K562 (cell line): ENCODE data around the gene ANKLE1. TPM values are rescaled to one million over a fixed set of nuclear protein-coding genes. Genes with fewer than 3 reads are reported as not detected.
A peak's percentile ranks its signal among the peaks of the same experiment; 100 is the strongest.

Experiments used
- ATAC-seq: fragments of 200-7000 bp; cut with Tn5 transposase; 3 replicates; pipeline ENCODE4 v1.9.1; 2020; ENCODE audit warnings: moderate library complexity
- BruUV-seq: library from RNA; stranded (reverse); fragments of 400-500 nt; replicated peaks from 2 replicates; lab custom pipeline; 2021; lab: Mats Ljungman, UMichigan
- CTCF ChIA-PET: fragments of 300-600 bp; formaldehyde crosslinking; extraction: SDS; loops from one replicate; lab custom pipeline; 2021; ENCODE audit warnings: low intra/inter-chr PET ratio; lab: Yijun Ruan, JAX
- POLR2A ChIA-PET: fragments of 300-600, 350-650 bp; sonication (Branson Sonifier 250); formaldehyde crosslinking; extraction: SDS; loops from one replicate; lab custom pipeline; 2021; ENCODE audit warnings: antibody characterized with exemption, inconsistent platforms; lab: Yijun Ruan, JAX
- DNase-seq, 4 experiments: peaks; one replicate each; pipeline versions ENCODE4 v3.0.0 to v3.0.0-alpha.2; 2011 to 2018; ENCODE audit warnings: low spot score in 3 of 4, mixed read lengths in 3 of 4; ENCODE audit errors: extremely low read depth in 1 of 4
- FAIRE-seq: peaks from 2 replicates; lab custom pipeline; 2011; peaks lifted over from hg19 to GRCh38; lab: Jason Lieb, UNC
- H2AFZ ChIP-seq: 2 replicates; pipeline ENCODE4 v1.6.0; 2011; ENCODE audit warnings: low read depth, low read length, control low read depth, inconsistent platforms
- H3K27ac ChIP-seq: fragments of 200-600 bp; 3 replicates; pipeline ENCODE4 v1.8.0; 2011; ENCODE audit warnings: low read depth, mild to moderate bottlenecking, control low read depth, inconsistent platforms, low read length, moderate library complexity, mixed read lengths; ENCODE audit errors: extremely low read depth
- H3K27me3 ChIP-seq, 2 experiments: fragments of 300-600 bp in 1 of 2; 2 replicates in 1 of 2; 3 replicates in 1 of 2; pipeline versions ENCODE4 v1.6.0 to v1.8.0; 2011; ENCODE audit warnings: inconsistent platforms in 2 of 2, low read length in 2 of 2, mild to moderate bottlenecking in 1 of 2, mixed read lengths in 1 of 2, moderate library complexity in 1 of 2; ENCODE audit not compliant: control insufficient read depth in 2 of 2, insufficient read depth in 2 of 2
- H3K36me3 ChIP-seq: fragments of 300-600 bp; 3 replicates; pipeline ENCODE4 v1.8.0; 2011; ENCODE audit warnings: mild to moderate bottlenecking, low read length, inconsistent platforms; ENCODE audit not compliant: control insufficient read depth, insufficient read depth
- H3K4me1 ChIP-seq, 2 experiments: fragments of 200-600 bp in 1 of 2; replicated peaks in 1 of 2; 2 replicates in 1 of 2; 3 replicates in 1 of 2; pipeline versions ENCODE4 v1.5.1 to v1.8.0; 2011; ENCODE audit warnings: inconsistent platforms in 2 of 2, low read length in 2 of 2, mild to moderate bottlenecking in 1 of 2, mixed read lengths in 1 of 2, moderate library complexity in 1 of 2; ENCODE audit not compliant: control insufficient read depth in 2 of 2, insufficient read depth in 2 of 2
- H3K4me2 ChIP-seq: 2 replicates; pipeline ENCODE4 v1.6.1; 2011; ENCODE audit warnings: low read length, control low read depth, inconsistent platforms, mixed read lengths; ENCODE audit not compliant: insufficient read depth
- H3K4me3 ChIP-seq: fragments of 200-600 bp; sonication (generic), shearing (Covaris generic); 2 replicates; pipeline ENCODE4 v1.5.1; 2016; ENCODE audit warnings: control low read depth, inconsistent platforms
- H3K79me2 ChIP-seq: fragments of 200-600 bp; 3 replicates; pipeline ENCODE4 v1.8.0; 2011; ENCODE audit warnings: low read length, inconsistent platforms; ENCODE audit not compliant: control insufficient read depth, insufficient read depth
- H3K9ac ChIP-seq, 2 experiments: 2 replicates each; pipeline versions ENCODE4 v1.6.0 to v1.6.1; 2011; ENCODE audit warnings: low read depth in 2 of 2, low read length in 2 of 2, control low read depth in 1 of 2, inconsistent platforms in 1 of 2, mild to moderate bottlenecking in 1 of 2, mixed read lengths in 1 of 2; ENCODE audit not compliant: insufficient read depth in 1 of 2
- H3K9me1 ChIP-seq: one replicate; pipeline ENCODE4 v1.6.0; 2011; ENCODE audit warnings: inconsistent platforms, mild to moderate bottlenecking, low read length, moderate library complexity; ENCODE audit not compliant: control insufficient read depth, insufficient read depth
- H3K9me3 ChIP-seq: replicated peaks from 2 replicates; pipeline ENCODE4 v1.5.1; 2011; ENCODE audit warnings: low read depth, low read length, inconsistent platforms; ENCODE audit not compliant: control insufficient read depth, insufficient read depth
- H4K20me1 ChIP-seq: replicated peaks from 2 replicates; pipeline ENCODE4 v1.6.1; 2011; ENCODE audit warnings: low read length, inconsistent platforms, mixed read lengths; ENCODE audit not compliant: control insufficient read depth, insufficient read depth
- CREB3L1 ChIP-seq: fragments of 450-650 bp; IDR thresholded peaks from 2 replicates; pipeline ENCODE4 v1.6.1; 2014; ENCODE audit warnings: low read depth, mild to moderate bottlenecking, moderate library complexity, borderline replicate concordance
- ETS2 ChIP-seq: IDR thresholded peaks from 2 replicates; pipeline ENCODE4 v1.6.1; 2016; ENCODE audit warnings: borderline replicate concordance, missing genetic modification characterization, mild to moderate bottlenecking, moderate library complexity, missing compliant biosample characterization; ENCODE audit not compliant: poor library complexity, severe bottlenecking
- HNRNPLL ChIP-seq: fragments of 200-400 bp; formaldehyde crosslinking; IDR thresholded peaks from 2 replicates; pipeline ENCODE4 v1.6.1; 2017; ENCODE audit warnings: low read length, low read depth, mild to moderate bottlenecking; ENCODE audit not compliant: poor library complexity, severe bottlenecking
- LEF1 ChIP-seq: fragments of 450-650 bp; IDR thresholded peaks from 2 replicates; pipeline ENCODE4 v1.6.1; 2016; ENCODE audit warnings: mild to moderate bottlenecking
- NCOA4 ChIP-seq: fragments of 450-650 bp; IDR thresholded peaks from 2 replicates; pipeline ENCODE4 v1.6.1; 2018; ENCODE audit warnings: mild to moderate bottlenecking; ENCODE audit not compliant: partially characterized antibody
- POLR2AphosphoS2 ChIP-seq: IDR thresholded peaks from 2 replicates; pipeline ENCODE4 v1.6.1; 2012; ENCODE audit warnings: low read length, improper control_type of control experiment
- PURB ChIP-seq: sonication (generic); formaldehyde crosslinking; IDR thresholded peaks from 2 replicates; pipeline ENCODE4 v1.9.0; 2021; ENCODE audit warnings: low read depth, mild to moderate bottlenecking, missing genetic modification reagents
- RBM25 ChIP-seq: fragments of 200-400 bp; formaldehyde crosslinking; IDR thresholded peaks from 2 replicates; pipeline ENCODE4 v1.6.1; 2018; ENCODE audit warnings: low read length, low read depth, moderate library complexity; ENCODE audit not compliant: severe bottlenecking
- U2AF2 ChIP-seq: fragments of 200-400 bp; formaldehyde crosslinking; optimal IDR thresholded peaks from 2 replicates; pipeline ENCODE3; 2017; ENCODE audit warnings: low read depth, mild to moderate bottlenecking, low read length
- ZNF23 ChIP-seq: fragments of 250-450 bp; sonication (Bioruptor Pico); IDR thresholded peaks from 2 replicates; pipeline ENCODE4 v1.4.0; 2020; ENCODE audit warnings: mild to moderate bottlenecking
- ZNF354B ChIP-seq: fragments of 250-450 bp; sonication (Bioruptor Pico); IDR thresholded peaks from 2 replicates; pipeline ENCODE4 v1.4.0; 2020
- ZNF79 ChIP-seq: fragments of 250-450 bp; sonication (Bioruptor Pico); IDR thresholded peaks from 2 replicates; pipeline ENCODE4 v1.4.0; 2020; ENCODE audit warnings: low read depth, mild to moderate bottlenecking, moderate library complexity
- WGBS: fragments of 100-300 bp; shearing (Covaris generic); methylation state at CpG from one replicate; pipeline ENCODE4 v1.1.6; 2016; ENCODE audit warnings: low coverage, mixed read lengths; ENCODE audit not compliant: insufficient coverage; ENCODE audit errors: missing lambda C conversion rate; 5-methylcytosine and 5-hydroxymethylcytosine counted together
- in situ Hi-C: fragments of 300-500 bp; cut with MboI; formaldehyde crosslinking; loops from 4 replicates; pipeline ENCODE4 v1.15.0; 2018; ENCODE audit warnings: inconsistent platforms, mixed read lengths
- intact Hi-C: fragments of 100-400 bp; cut with micrococcal nuclease; formaldehyde crosslinking; loops from 2 replicates; pipeline ENCODE4 v1.14.2; 2022
- polyA plus RNA-seq, 8 experiments: library from polyadenylated mRNA; depleted of rRNA in 4 of 8; stranded (reverse) in 5 of 8; unstranded in 3 of 8; fragments of >200 nt; fragmentation: Nextera tagmentation in 2 of 8; fragmentation: Illumina TruSeq in 1 of 8; extraction: Ambion mirVana in 2 of 8; extraction: Trizol in 1 of 8; gene quantifications; 2 replicates each; pipeline versions ENCODE4 v1.2.1 to v1.2.3, GENCODE V29; 2011 to 2014; ENCODE audit warnings: inconsistent platforms in 1 of 8, missing spikeins in 1 of 8
- total RNA-seq, 7 experiments: library from RNA; depleted of rRNA in 6 of 7; stranded (reverse); fragments of >200 nt in 6 of 7; fragmentation: Illumina TruSeq in 2 of 7; extraction: Trizol in 2 of 7; gene quantifications; 2 replicates each; pipeline versions ENCODE4 v1.2.1 to v1.2.3, GENCODE V29; 2011 to 2021; ENCODE audit warnings: low replicate concordance in 1 of 7

Gene ANKLE1
- total and polyA plus RNA-seq, 9 of the 15 experiments (the other 6 are each of a cell fraction or from before 2014, with no cell fraction given): 0.63 to 9.2 (median 2.9) TPM

DNA sequence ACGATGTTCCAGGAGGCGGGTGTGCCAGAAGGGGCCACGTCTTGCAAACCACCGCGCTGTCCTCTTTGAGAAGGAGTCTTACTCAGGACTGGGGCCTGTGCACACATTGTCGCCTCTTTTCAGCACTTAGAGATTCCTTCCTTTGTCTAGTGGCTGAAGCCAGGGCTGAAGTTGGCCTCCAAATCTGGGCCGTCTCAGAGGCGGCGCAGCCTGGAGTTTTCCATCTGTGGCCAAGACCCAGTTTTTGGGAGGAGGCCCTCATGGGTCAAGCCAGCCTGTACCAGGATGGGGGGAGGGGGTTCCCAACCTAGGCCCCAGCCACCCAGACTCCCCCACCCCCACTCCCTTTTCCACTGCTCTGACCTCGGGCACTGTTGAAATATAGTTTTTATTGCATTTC lies 41.2 kb downstream of the ANKLE1 start:
- H3K4me3 ChIP-seq: no peak overlapping the region
- TF ChIP-seq ZNF79 (CRISPR knock-in tag) (peak; percentile 89), POLR2AphosphoS2 (0 out of 2 replicates have a peak, but pooled peaks have one; percentile 33), ZNF23 (no peak)
- H3K79me2 ChIP-seq: no peaks in the 10 kb centered on the region
- no peak overlapping the region for H3K27ac ChIP-seq
- intact Hi-C loops: no loop called here
- ChIA-PET CTCF (no interaction called here), POLR2A (interaction anchor here (0.7 to 6.9 kb wide), 3 partner anchors 11 to 68 kb away, joined by 4 to 41 read pairs (median 4); partner anchors contain the start of genes ANO8 and DDA1)
- FAIRE-seq: no peak
- BruUV-seq: no TSS peak
- DNase-seq: no peak
- in situ Hi-C loops: no loop called here
- 0 out of 4 replicates have a peak overlapping the region, but pooled peaks of 1 of the 2 experiments have one; percentile 43 for H3K9ac ChIP-seq
- H3K9me1 ChIP-seq: peaks cover 4% of the 10 kb centered on the region
- H3K36me3 ChIP-seq: peaks cover 44% of the 10 kb centered on the region
- no peaks in the 10 kb centered on the region for H3K9me3 ChIP-seq
- H4K20me1 ChIP-seq: no peaks in the 10 kb centered on the region; the same call in 1 of the 2 replicates
- peaks cover 3 to 38% of the 10 kb centered on the region in 2 experiments; a peak in 4 of 5 replicates for H3K4me1 ChIP-seq
- H3K4me2 ChIP-seq: no peak overlapping the region
- H3K27me3 ChIP-seq: no peaks in the 10 kb centered on the region
- no peak for ATAC-seq
- H2AFZ ChIP-seq: no peak overlapping the region
- WGBS: 88% methylated on average over 10 of the region's 10 CpGs

DNA sequence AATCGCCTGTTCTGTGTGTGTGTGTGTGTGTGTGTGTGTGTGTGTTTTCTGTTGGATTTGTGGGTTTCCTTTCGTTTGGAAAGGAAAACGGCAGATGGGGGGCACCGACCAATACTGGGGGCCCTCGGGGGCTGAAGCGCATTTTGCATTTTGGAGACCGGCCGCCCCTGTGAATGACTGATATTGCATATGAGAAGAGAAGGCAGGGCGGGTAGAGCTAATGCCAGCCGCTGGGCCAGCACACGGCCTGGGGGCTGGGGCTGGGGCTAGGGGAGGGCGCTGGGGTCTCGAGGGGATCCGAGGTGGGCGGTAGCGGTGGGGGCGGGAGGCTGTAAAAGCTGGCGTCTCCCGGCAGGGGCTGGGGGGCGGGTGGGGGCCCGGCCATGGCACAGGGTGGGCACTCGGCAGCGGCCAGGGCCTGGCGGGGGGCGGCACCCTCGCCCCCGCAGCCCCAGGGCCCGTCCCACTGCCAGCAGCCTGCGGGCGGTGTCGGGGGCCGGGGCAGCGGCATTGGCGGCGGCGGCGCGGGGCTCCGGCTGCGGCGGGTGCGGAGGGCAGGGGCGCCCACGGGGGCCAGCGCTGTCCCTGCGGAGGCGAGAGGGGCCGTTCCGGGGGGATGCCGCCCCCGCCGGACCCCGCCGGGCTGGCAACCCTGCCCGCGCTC lies 41.7 kb downstream of the ANKLE1 start:
- Histone ChIP-seq H3K4me2 (no peak overlapping the region), H3K9ac (no peak overlapping the region), H3K4me1 (peaks cover 3 to 42% of the 10 kb centered on the region in 2 experiments; a peak in 4 of 5 replicates), H3K9me3 (no peaks in the 10 kb centered on the region), H3K79me2 (no peaks in the 10 kb centered on the region), H3K27me3 (no peaks in the 10 kb centered on the region), H3K9me1 (peaks cover 4% of the 10 kb centered on the region), H3K36me3 (peaks cover 43% of the 10 kb centered on the region), H2AFZ (no peak overlapping the region), H3K27ac (no peak overlapping the region), H3K4me3 (no peak overlapping the region), H4K20me1 (no peaks in the 10 kb centered on the region; the same call in 1 of the 2 replicates)
- in situ Hi-C loops (no loop called here), intact Hi-C loops (no loop called here)
- BruUV-seq: no TSS peak
- FAIRE-seq (no peak), DNase-seq (peak in 1 of 4 experiments; percentile 13), ATAC-seq (no peak)
- 85% methylated on average over 11 of the region's 56 CpGs for WGBS
- TF ChIP-seq ZNF354B (CRISPR knock-in tag): no peak
- TF ChIP-seq PURB: no peak
- no peak for TF ChIP-seq ETS2 (tag)
- TF ChIP-seq NCOA4: no peak
- no peak for TF ChIP-seq U2AF2
- no peak for TF ChIP-seq HNRNPLL
- no peak for TF ChIP-seq CREB3L1
- no peak for TF ChIP-seq RBM25
- TF ChIP-seq LEF1: no peak
- ChIA-PET POLR2A (interaction anchor here (0.7 to 6.9 kb wide), 2 partner anchors 11 to 68 kb away, joined by 4 to 41 read pairs; partner anchors contain the start of gene ANO8), CTCF (no interaction called here)
